T-helper 1 cell treated with Interleukin-12 subunit alpha and Interleukin-12 subunit beta and Interleukin-4 antibody, amounts not matched to agents 30 ng/mL and 1 ng/mL, for 36 hours (primary cell): ENCODE measurements around the gene WDR45B. TPM values are rescaled to one million over a fixed set of nuclear protein-coding genes. Genes with fewer than 3 reads are reported as not detected.

Source experiments
- total RNA-seq: library from RNA; stranded (reverse); gene quantifications from 2 replicates; pipeline ENCODE4 v1.2.3, GENCODE V29; 2022

WDR45B gene
- total RNA-seq, 1 donor from 2014 or later: 37.0 TPM

Other genes starting within 250 kb of the WDR45B start
- gene HEXD, start 230.1 kb downstream of the WDR45B start, total RNA-seq: 59.1 and 60.3 TPM in 2 replicates
- gene OGFOD3, start 229.9 kb downstream of the WDR45B start, total RNA-seq: 24.7 and 29.2 TPM in 2 replicates
- 362 and 372 TPM in 2 replicates for gene CYBC1, start 197.7 kb downstream of the WDR45B start, total RNA-seq
- 168 and 184 TPM in 2 replicates for gene NARF, start 189.7 kb downstream of the WDR45B start, total RNA-seq
- 70.6 and 73.0 TPM in 2 replicates for gene FOXK2, start 128.7 kb downstream of the WDR45B start, total RNA-seq
- gene RAB40B, start 50.3 kb upstream of the WDR45B start, total RNA-seq: 1.8 and 2.0 TPM in 2 replicates
- gene FN3KRP, start 68.3 kb upstream of the WDR45B start, total RNA-seq: 34.3 and 37.2 TPM in 2 replicates
- gene FN3K, start 87.2 kb upstream of the WDR45B start, total RNA-seq: 4.1 and 4.7 TPM in 2 replicates
- 210 and 216 TPM in 2 replicates for gene TBCD, start 103.6 kb upstream of the WDR45B start, total RNA-seq
- gene ZNF750, start 191.6 kb upstream of the WDR45B start, total RNA-seq: not detected in 2 replicates